ENCODE results near the gene SETD7.

Gene SETD7

DNA sequence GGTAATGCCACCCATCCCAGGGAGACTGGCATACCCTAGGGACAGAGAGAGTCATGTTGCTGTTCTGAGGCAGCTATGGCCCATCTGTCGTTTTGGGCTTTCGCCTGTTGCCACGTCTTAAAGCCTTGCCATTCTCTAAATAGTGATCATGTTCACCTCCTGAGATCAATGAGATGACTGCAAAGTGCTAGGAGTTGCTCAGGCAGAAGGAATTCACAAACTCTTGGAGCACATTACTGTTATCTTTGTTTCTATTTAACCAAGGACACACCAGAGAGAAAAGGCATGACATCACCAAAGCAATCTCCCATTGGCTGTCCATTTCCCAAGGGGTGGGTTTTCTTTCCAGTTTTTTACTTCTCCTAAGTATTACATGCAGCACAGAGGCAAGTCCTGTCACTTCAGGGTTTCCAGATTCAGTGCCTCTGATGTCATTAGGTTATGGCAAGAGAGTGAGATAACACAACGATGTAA, 37.1 kb upstream of the SETD7 start:
- ATAC-seq, result peak; percentile 77
- TF ChIP-seq BACH2 (CRISPR knock-in tag; IDR thresholded peaks at IDR 0.05; ENCODE audit: borderline replicate concordance), result no peak
- no peak for TF ChIP-seq ZFP3 (CRISPR knock-in tag; IDR thresholded peaks at IDR 0.05)
- TF ChIP-seq ARNTL (CRISPR knock-in tag; IDR thresholded peaks at IDR 0.05; ENCODE audit: borderline replicate concordance, low read depth), result no peak
- TF ChIP-seq, protein P1, sequence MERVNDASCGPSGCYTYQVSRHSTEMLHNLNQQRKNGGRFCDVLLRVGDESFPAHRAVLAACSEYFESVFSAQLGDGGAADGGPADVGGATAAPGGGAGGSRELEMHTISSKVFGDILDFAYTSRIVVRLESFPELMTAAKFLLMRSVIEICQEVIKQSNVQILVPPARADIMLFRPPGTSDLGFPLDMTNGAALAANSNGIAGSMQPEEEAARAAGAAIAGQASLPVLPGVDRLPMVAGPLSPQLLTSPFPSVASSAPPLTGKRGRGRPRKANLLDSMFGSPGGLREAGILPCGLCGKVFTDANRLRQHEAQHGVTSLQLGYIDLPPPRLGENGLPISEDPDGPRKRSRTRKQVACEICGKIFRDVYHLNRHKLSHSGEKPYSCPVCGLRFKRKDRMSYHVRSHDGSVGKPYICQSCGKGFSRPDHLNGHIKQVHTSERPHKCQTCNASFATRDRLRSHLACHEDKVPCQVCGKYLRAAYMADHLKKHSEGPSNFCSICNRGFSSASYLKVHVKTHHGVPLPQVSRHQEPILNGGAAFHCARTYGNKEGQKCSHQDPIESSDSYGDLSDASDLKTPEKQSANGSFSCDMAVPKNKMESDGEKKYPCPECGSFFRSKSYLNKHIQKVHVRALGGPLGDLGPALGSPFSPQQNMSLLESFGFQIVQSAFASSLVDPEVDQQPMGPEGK (CRISPR knock-in tag; IDR thresholded peaks at IDR 0.05; ENCODE audit: borderline replicate concordance), result no peak
- TF ChIP-seq ZNF70 (CRISPR knock-in tag; IDR thresholded peaks at IDR 0.05), result no peak
- no peak for TF ChIP-seq TOX (CRISPR knock-in tag; IDR thresholded peaks at IDR 0.05; ENCODE audit: borderline replicate concordance)
- no peak for TF ChIP-seq ZNF8 (CRISPR knock-in tag; IDR thresholded peaks at IDR 0.05)
- no peak for TF ChIP-seq TCF4 (CRISPR knock-in tag; IDR thresholded peaks at IDR 0.05; ENCODE audit: borderline replicate concordance)
- no peak for TF ChIP-seq GLIS3 (CRISPR knock-in tag; IDR thresholded peaks at IDR 0.05)
- TF ChIP-seq ZNF565 (CRISPR knock-in tag; conservative IDR thresholded peaks at IDR 0.05; ENCODE audit: low read depth), result no peak
- TF ChIP-seq ISL1 (CRISPR knock-in tag; IDR thresholded peaks at IDR 0.05), result no peak
- TF ChIP-seq, protein P2, sequence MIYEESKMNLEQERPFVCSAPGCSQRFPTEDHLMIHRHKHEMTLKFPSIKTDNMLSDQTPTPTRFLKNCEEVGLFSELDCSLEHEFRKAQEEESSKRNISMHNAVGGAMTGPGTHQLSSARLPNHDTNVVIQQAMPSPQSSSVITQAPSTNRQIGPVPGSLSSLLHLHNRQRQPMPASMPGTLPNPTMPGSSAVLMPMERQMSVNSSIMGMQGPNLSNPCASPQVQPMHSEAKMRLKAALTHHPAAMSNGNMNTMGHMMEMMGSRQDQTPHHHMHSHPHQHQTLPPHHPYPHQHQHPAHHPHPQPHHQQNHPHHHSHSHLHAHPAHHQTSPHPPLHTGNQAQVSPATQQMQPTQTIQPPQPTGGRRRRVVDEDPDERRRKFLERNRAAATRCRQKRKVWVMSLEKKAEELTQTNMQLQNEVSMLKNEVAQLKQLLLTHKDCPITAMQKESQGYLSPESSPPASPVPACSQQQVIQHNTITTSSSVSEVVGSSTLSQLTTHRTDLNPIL (CRISPR knock-in tag; IDR thresholded peaks at IDR 0.05; ENCODE audit: low read depth), result no peak

DNA sequence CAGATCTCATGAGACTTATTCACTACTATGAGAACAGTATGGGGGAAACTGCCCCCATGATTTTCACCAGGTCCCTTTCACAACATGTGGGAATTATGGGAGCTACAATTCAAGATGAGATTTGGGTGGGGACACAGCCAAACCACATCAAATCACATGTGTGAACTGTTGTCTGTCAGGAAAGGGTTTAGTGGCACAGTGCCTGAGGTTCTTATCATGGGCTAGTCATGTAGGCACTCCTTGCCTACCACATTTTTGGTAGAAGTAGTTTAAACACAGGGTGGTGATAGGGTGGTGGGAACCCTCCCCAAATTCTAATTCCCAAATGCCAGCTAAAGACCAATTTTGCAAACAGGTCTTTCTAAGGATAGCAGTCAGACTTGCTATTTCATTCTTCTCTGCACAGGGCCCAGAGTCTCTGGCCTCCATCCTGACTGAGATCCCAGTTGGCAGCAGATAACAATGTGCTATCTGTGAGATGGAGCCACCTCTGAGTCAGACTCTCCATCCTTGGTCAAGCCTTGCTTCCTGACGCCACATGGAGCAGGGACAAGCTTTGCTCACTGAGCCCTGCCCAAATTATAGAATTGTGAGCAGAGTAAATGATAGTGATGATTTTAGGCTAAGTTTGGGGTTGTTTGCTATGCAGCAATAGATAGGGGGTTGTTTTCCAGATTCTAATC, 33.5 kb upstream of the SETD7 start:
- TF ChIP-seq ZFP30 (CRISPR knock-in tag; IDR thresholded peaks at IDR 0.05) (no peak), BACH2 (CRISPR knock-in tag; IDR thresholded peaks at IDR 0.05; ENCODE audit: borderline replicate concordance) (no peak), ZNF70 (CRISPR knock-in tag; IDR thresholded peaks at IDR 0.05) (no peak), ZC3H10 (CRISPR knock-in tag; IDR thresholded peaks at IDR 0.05) (no peak), ESRRG (CRISPR knock-in tag; IDR thresholded peaks at IDR 0.05) (no peak), ZNF565 (CRISPR knock-in tag; conservative IDR thresholded peaks at IDR 0.05; ENCODE audit: low read depth) (no peak), ARNTL (CRISPR knock-in tag; IDR thresholded peaks at IDR 0.05; ENCODE audit: borderline replicate concordance, low read depth) (no peak), RARB (CRISPR knock-in tag; IDR thresholded peaks at IDR 0.05) (no peak), ZNF8 (CRISPR knock-in tag; IDR thresholded peaks at IDR 0.05) (no peak), TOX (CRISPR knock-in tag; IDR thresholded peaks at IDR 0.05; ENCODE audit: borderline replicate concordance) (no peak), SNAI2 (CRISPR knock-in tag; IDR thresholded peaks at IDR 0.05) (no peak), OSR1 (CRISPR knock-in tag; IDR thresholded peaks at IDR 0.05) (no peak), GLIS3 (CRISPR knock-in tag; IDR thresholded peaks at IDR 0.05) (no peak), ZFP3 (CRISPR knock-in tag; IDR thresholded peaks at IDR 0.05) (no peak), ISL1 (CRISPR knock-in tag; IDR thresholded peaks at IDR 0.05) (no peak)
- TF ChIP-seq, protein P3, sequence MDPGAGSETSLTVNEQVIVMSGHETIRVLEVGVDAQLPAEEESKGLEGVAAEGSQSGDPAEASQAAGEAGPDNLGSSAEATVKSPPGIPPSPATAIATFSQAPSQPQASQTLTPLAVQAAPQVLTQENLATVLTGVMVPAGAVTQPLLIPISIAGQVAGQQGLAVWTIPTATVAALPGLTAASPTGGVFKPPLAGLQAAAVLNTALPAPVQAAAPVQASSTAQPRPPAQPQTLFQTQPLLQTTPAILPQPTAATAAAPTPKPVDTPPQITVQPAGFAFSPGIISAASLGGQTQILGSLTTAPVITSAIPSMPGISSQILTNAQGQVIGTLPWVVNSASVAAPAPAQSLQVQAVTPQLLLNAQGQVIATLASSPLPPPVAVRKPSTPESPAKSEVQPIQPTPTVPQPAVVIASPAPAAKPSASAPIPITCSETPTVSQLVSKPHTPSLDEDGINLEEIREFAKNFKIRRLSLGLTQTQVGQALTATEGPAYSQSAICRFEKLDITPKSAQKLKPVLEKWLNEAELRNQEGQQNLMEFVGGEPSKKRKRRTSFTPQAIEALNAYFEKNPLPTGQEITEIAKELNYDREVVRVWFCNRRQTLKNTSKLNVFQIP (CRISPR knock-in tag; IDR thresholded peaks at IDR 0.05; ENCODE audit: borderline replicate concordance, low read depth), result no peak
- TF ChIP-seq, protein P4, sequence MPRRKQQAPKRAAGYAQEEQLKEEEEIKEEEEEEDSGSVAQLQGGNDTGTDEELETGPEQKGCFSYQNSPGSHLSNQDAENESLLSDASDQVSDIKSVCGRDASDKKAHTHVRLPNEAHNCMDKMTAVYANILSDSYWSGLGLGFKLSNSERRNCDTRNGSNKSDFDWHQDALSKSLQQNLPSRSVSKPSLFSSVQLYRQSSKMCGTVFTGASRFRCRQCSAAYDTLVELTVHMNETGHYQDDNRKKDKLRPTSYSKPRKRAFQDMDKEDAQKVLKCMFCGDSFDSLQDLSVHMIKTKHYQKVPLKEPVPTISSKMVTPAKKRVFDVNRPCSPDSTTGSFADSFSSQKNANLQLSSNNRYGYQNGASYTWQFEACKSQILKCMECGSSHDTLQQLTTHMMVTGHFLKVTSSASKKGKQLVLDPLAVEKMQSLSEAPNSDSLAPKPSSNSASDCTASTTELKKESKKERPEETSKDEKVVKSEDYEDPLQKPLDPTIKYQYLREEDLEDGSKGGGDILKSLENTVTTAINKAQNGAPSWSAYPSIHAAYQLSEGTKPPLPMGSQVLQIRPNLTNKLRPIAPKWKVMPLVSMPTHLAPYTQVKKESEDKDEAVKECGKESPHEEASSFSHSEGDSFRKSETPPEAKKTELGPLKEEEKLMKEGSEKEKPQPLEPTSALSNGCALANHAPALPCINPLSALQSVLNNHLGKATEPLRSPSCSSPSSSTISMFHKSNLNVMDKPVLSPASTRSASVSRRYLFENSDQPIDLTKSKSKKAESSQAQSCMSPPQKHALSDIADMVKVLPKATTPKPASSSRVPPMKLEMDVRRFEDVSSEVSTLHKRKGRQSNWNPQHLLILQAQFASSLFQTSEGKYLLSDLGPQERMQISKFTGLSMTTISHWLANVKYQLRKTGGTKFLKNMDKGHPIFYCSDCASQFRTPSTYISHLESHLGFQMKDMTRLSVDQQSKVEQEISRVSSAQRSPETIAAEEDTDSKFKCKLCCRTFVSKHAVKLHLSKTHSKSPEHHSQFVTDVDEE (CRISPR knock-in tag; IDR thresholded peaks at IDR 0.05), result no peak
- TF ChIP-seq, protein P1 (CRISPR knock-in tag; IDR thresholded peaks at IDR 0.05; ENCODE audit: borderline replicate concordance), result no peak
- TF ChIP-seq, protein P2 (CRISPR knock-in tag; IDR thresholded peaks at IDR 0.05; ENCODE audit: low read depth), result no peak
- ATAC-seq, result no peak
